NCI-H1105 treated with DMSO at 0.1 percent for 48 hours (cell line): ENCODE results near the gene ZRANB2.

Experiments
- DNase-seq: peaks from one replicate; lab custom pipeline; 2025; lab: John Stamatoyannopoulos, UW

The ZRANB2 gene

GRCh38 chr1:71027991-71028390 is 52.8 kb downstream of the ZRANB2 start:
- DNase-seq = no peak

- DNase-seq = no peak
Measured at GRCh38 chr1:71026093-71026492, 54.7 kb downstream of the ZRANB2 start.

GRCh38 chr1:71023515-71023914 is 57.3 kb downstream of the ZRANB2 start:
- no peak for DNase-seq

GRCh38 chr1:71019233-71019969 is 61.4 kb downstream of the ZRANB2 start:
- no peak for DNase-seq

GRCh38 chr1:71018791-71019190 is 62.0 kb downstream of the ZRANB2 start:
- DNase-seq = no peak

- DNase-seq = no peak
Measured at GRCh38 chr1:71015745-71016144, 65.1 kb downstream of the ZRANB2 start.

- DNase-seq = no peak
Measured at GRCh38 chr1:71014178-71014579, 66.7 kb downstream of the ZRANB2 start.
